SK-N-MC (cell line): ENCODE measurements around the gene DELE1.

Experiments used
- DNase-seq: peaks from one replicate; pipeline ENCODE4 v3.0.0-alpha.2; 2011; ENCODE audit warnings: low read depth, low spot score
- H3K27ac ChIP-seq: fragments of 200-600 bp; sonication (generic); 2 replicates; pipeline ENCODE4 v1.5.1; 2016; ENCODE audit warnings: mixed run types
- H3K36me3 ChIP-seq: fragments of 200-600 bp; sonication (generic); 2 replicates; pipeline ENCODE4 v1.6.1; 2017; ENCODE audit warnings: antibody characterized with exemption, low read length, mixed read lengths; ENCODE audit not compliant: insufficient read depth
- H3K4me3 ChIP-seq: fragments of 200-600 bp; sonication (generic); 2 replicates; pipeline ENCODE4 v1.5.1; 2016
- H3K9ac ChIP-seq: fragments of 200-600 bp; sonication (generic); 2 replicates; pipeline ENCODE4 v1.8.0; 2017; ENCODE audit warnings: mixed run types, mixed read lengths; ENCODE audit not compliant: insufficient read length
- H3K9me3 ChIP-seq: fragments of 200-600 bp; sonication (generic); 2 replicates; pipeline ENCODE4 v1.6.1; 2017; ENCODE audit warnings: low read depth, mild to moderate bottlenecking, antibody characterized with exemption, low read length, moderate library complexity, mixed read lengths
- EZH2 ChIP-seq: fragments of 200-600 bp; sonication (generic); IDR thresholded peaks from one replicate; pipeline ENCODE4 v1.6.1; 2017; ENCODE audit warnings: antibody characterized with exemption
- FOXP2 ChIP-seq: optimal IDR thresholded peaks from 2 replicates; pipeline ENCODE3; 2011; ENCODE audit warnings: mild to moderate bottlenecking, moderate library complexity; ENCODE audit not compliant: insufficient read depth; ENCODE audit errors: extremely low read length, control extremely low read depth
- POLR2AphosphoS5 ChIP-seq: IDR thresholded peaks from 2 replicates; pipeline ENCODE4 v1.6.1; 2012; ENCODE audit warnings: mild to moderate bottlenecking, low read depth, low read length, borderline replicate concordance

The DELE1 gene

DNA sequence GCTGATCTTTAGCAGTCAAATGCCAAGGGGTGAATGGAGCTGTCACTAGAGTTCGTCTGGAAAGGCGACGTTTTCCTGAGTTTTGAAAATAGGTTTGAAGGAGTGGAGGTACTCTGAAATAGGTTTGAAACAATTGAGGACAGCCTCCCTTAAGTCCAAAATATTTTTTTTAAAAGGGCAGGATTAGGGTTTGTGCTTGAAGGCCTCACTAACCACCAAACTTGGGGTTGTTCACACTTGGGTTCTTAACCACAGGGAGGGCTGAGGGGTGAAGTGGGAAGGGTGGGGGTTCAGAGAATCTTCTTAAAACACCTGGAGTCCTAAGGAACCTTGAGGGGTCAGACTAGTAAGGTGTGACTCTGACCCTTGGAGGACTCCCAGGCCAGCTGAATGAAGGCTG lies 37.8 kb downstream of the DELE1 start:
- Histone ChIP-seq H3K4me3 (no peak overlapping the region), H3K36me3 (no peaks in the 10 kb centered on the region), H3K27ac (no peak overlapping the region), H3K9ac (no peak overlapping the region), H3K9me3 (no peaks in the 10 kb centered on the region)
- DNase-seq, result no peak
- TF ChIP-seq EZH2 (no peak), POLR2AphosphoS5 (no peak), FOXP2 (no peak)

DNA sequence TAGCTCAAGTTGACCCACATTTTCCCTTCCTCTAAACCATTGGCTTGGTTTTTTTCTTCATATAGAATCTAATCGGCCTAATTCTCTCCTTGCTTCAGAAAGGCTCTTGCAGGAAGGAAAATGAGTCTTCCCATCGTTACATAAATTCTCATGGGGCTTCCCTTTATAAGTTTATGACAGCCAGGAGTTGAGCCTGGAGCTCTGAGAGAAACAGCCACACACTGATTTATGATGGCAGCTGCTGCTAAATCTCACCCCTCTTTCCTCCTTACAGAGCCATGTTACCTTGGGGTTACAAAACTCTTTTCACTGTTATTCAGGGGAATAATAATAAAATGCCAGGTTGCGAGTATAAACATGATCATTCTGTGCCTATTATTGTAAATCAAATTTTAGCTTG lies 40.0 kb downstream of the DELE1 start:
- DNase-seq, result no peak
- no peak overlapping the region for H3K4me3 ChIP-seq
- no peak overlapping the region for H3K27ac ChIP-seq
- H3K36me3 ChIP-seq, result no peaks in the 10 kb centered on the region
- TF ChIP-seq FOXP2 (no peak), EZH2 (no peak), POLR2AphosphoS5 (no peak)
- H3K9ac ChIP-seq, result no peak overlapping the region
- H3K9me3 ChIP-seq, result no peaks in the 10 kb centered on the region

DNA sequence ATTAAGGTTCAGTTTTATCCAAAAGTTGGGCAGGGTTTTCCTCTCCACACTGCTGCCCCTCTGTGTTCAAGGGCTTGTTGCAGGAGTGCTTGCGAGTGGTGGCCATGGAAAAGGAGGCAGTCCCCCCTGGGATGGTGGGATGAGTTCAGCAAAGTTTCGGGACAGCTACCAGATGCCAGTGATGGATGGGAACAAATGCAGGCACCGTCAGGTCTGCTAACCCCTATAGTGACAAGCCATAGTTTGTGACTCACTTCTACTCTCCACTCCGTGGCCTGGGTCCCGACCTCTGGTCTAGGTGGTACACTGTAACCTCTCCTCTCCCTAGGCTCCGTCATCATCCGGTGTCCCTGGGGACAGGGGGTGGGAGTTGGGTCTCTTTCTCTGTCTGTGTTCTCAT lies 41.4 kb downstream of the DELE1 start:
- Histone ChIP-seq H3K4me3 (no peak overlapping the region), H3K9ac (no peak overlapping the region), H3K27ac (no peak overlapping the region), H3K36me3 (no peaks in the 10 kb centered on the region), H3K9me3 (no peaks in the 10 kb centered on the region)
- DNase-seq, result no peak
- no peak for TF ChIP-seq FOXP2
- no peak for TF ChIP-seq POLR2AphosphoS5
- TF ChIP-seq EZH2, result no peak

DNA sequence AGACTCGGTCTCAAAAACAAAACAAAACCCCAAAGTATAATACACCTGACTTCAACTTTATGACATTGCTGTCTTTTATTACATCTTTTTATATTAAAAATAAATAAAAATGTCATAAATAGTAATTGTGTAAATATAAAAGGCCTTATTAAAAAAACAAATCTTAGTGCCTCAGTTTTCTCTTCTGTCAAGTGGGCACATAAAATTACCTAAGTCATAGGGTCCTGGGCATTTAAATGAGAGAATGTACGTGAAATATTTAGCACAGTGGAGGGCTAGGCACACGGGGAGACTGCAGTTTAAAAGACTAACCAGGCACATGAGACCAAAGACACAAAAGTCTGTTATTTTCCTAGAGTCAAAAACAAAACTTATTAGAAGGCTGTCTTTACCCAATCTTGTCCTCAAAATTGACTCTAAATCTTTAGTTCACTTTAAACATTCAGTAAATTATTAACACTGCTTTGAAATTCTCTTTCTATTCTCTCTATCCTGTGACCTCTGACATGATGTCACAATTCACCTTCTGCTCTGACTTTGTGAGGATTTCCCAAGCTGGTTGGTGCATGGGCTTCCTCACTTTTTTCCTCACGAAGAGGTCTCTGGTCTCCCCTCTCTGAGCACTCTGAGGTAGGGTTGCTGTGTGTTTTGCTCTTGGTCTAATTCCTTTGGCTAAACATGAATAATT lies 42.7 kb downstream of the DELE1 start:
- Histone ChIP-seq H3K9me3 (no peaks in the 10 kb centered on the region), H3K27ac (no peak overlapping the region), H3K36me3 (no peaks in the 10 kb centered on the region), H3K4me3 (no peak overlapping the region), H3K9ac (no peak overlapping the region)
- TF ChIP-seq EZH2 (no peak), FOXP2 (no peak), POLR2AphosphoS5 (no peak)
- DNase-seq, result no peak

DNA sequence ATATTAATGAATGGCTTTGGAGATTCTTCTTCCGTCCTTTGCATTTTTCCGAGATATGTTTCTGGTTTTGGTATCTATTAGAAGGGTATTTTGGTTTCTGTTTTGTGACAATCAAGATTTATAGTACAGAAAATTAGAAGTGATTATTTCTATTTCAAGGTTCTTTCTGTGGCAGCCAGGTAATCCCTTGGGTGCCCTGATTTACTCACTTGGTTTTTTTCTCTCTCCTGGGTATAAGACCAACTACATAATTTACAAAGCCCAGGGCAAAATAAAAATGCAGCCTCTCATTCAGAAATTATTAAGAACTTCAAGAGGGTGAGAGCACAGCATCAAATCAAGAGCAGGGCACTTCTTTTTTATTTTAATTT lies 43.3 kb downstream of the DELE1 start:
- Histone ChIP-seq H3K27ac (no peak overlapping the region), H3K9ac (no peak overlapping the region), H3K4me3 (no peak overlapping the region)

DNA sequence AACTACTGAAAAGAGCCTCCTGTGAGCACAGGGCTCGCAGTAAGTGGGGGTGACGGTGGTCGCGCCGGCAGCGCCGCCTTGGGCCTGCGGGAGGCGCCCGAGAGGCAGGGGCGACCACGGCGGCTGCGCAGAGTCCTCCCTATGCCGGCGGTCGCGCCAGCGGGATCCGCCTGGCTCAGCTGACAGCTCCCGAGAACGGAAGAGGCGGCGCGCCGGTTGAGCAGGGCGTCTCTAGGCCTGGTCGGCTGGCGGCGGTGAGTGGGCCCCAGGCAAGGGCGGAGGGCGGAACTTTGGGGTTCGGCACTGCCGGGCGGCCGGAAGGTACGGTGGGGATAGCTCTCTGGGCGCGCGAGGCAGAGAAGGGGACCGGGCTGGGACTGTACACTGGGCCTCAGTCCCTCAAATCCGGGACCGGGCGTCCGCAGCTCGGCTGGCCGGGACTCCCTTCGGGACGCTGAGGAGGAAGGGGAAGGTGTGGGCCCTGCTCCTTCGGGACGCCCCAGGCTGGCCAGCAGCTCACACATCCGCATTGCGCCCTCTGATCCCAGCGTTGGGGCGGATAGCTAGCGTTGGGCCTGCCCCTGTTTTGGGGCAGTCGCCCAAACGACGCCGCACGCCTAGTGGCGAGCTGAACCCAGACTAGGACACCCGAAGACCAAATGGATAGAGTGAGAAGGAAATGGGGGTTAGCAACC lies 45.4 kb downstream of the DELE1 start, which contains the start of gene RNF14:
Gene RNF14, plus strand, starts transcription at position 192 of the 695 bp plus-strand sequence. CDS start 4,484 bp downstream, outside the sequence.
- TF ChIP-seq EZH2 (no peak), FOXP2 (peak; percentile 70), POLR2AphosphoS5 (peak; percentile 80)
- DNase-seq, result no peak

More for the DNA sequence above, 43.3 kb downstream of the DELE1 start:
- TF ChIP-seq EZH2 (no peak), POLR2AphosphoS5 (no peak)
- H3K36me3 ChIP-seq, result peaks cover under 1% of the 10 kb centered on the region; the same call in 1 of the 2 replicates
- H3K9me3 ChIP-seq, result no peaks in the 10 kb centered on the region
- DNase-seq, result no peak

DNA sequence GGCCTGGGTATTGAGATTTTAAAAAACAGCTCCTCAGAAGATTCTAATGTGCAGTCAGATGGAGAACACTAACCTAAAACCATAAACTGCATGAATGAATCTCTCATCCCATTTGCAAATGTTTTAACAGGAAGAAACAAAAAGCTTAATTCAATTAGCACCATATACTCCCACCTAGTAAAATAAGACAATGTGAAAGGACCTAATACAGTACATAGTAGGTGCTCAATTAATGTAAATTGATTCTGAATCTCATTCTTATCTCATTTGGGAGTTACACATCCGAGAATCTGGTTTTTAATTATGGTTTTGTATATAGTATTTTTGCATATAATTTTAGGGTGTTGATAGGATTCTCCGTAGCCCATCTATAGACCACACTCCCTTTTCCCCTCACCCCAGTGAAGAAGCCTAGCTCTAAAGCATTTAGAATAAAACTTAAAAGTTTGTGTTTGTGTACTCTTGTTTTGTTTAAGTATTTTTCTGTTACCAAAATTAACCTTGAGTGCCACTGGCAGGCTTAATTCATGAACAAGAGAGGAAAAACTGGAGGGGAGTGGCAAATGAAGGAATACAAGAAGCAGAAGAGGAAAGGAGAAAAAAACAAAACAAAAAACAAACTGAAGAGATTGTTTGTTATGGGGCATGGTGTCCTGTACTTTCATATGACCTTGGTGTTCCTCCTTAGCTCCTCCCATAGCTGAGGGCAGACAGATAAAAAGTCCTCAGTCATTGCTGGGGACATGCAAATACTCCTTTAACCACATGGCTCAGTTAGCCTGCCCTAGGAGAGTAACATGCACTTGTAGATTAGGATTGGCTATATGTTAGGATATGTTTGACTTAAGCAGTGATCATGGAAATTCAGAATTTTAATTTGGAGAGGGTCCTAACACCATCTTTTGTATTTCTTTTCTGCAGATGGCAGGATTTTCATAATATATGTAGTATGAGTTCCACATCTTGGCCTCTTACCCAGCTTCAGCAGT lies 46.4 kb downstream of the DELE1 start:
- Histone ChIP-seq H3K9ac (peak overlapping the region; percentile 94), H3K27ac (0 out of 2 replicates have a peak overlapping the region, but pooled peaks have one; percentile 32), H3K36me3 (peaks cover 23% of the 10 kb centered on the region), H3K4me3 (peak overlapping the region; percentile 94), H3K9me3 (no peaks in the 10 kb centered on the region)
- DNase-seq, result no peak
- no peak for TF ChIP-seq POLR2AphosphoS5
- no peak for TF ChIP-seq FOXP2
- TF ChIP-seq EZH2, result no peak

More for the DNA sequence above, 45.4 kb downstream of the DELE1 start, which contains the start of gene RNF14:
- Histone ChIP-seq H3K4me3 (peak within 1 kb of the TSS; percentile 94), H3K9me3 (no peaks in the 10 kb centered on the region), H3K36me3 (peaks cover 12% of the 10 kb centered on the region), H3K9ac (peak within 1 kb of the TSS; percentile 94), H3K27ac (peak within 1 kb of the TSS; percentile 58)
